HS-27A (cell line): Measurements from ENCODE around the gene CASP8.

Experiments used
- DNase-seq: peaks from one replicate; pipeline ENCODE4 v3.0.0-alpha.2; 2012; ENCODE audit warnings: low read depth, missing footprints

Gene CASP8

GRCh38 chr2:201242571-201243277 lies 17.6 kb upstream of the CASP8 start:
- DNase-seq: no peak

DNA sequence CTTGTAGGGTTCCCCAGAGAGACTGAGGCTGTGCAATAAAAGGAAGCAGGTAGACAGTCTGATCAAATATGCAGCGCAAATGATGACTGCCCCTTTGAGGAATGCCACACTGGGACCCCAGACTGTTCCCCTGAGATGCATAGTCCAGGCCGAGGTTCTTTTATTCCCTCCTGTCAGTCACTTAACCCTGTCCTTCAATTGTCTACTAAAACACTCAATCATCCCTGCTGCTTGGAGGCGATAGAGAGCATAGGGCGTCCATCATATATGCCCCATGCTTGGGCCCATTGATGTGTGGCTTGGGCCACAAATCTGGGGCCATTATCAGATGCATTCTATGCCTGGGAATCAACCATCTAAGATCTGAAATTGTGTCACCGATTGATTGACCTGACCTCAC lies 15.5 kb upstream of the CASP8 start:
- DNase-seq: no peak

DNA sequence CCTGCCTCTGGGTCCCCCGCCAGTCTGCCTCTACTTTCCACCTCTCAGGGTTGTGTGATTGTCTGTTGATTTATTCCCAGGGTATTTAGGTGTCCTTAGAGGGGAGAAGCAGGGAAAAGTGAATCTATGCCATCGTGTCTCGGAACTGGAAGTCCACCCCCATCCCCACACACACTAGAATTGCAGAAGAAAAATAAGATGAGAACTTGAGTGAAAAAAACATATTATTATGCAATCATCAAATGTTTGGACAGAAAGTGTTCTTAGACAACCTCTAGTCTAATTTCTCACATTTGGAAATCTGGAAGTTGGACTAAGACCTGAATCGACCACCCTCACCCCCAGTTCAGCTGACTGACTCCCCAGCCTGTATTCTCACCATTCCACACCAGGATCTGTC lies 14.1 kb upstream of the CASP8 start:
- DNase-seq: no peak

- DNase-seq: no peak
These were observed 12.0 kb upstream of the CASP8 start for GRCh38 chr2:201248288-201248844.

DNA sequence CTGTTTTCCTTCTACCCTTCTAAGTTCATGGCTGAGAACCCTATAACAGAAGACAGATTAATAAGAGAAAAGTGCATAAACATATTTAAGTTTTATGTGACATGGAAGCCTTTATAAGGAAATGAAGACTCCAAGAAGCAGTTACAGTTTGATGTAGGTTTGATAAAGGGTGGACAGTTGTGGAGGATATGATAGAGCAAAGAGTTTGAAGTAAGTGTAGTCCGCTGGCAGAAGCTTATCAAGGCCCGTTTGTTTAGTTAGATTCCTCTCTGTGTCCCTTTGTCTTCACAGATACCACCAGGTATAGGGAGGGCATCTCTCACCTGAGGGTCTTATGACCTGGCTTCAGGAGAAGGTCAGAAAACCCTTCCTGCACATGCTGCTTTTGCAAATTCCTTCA lies 10.4 kb upstream of the CASP8 start:
- no peak for DNase-seq

DNA sequence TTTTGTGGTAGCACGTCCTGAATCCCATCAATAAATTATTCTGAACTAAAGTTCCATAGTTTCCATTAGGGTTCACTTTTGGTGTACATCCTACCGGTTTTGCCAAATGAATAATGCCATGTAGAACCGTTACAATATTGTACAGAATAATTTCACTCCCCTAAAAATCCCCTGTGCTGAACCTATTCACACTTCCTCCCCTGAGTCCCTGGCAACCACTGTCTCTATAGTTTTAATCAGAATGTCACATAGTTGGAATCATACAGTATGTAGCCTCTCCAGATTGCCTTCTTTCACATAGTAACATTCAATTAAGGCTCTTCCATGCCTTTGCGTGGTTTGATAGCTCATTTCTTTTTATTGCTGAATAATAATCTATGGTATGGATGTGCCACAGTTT lies 9.6 kb upstream of the CASP8 start:
- no peak for DNase-seq

GRCh38 chr2:201254081-201254730 lies 6.1 kb upstream of the CASP8 start:
- DNase-seq: no peak

DNA sequence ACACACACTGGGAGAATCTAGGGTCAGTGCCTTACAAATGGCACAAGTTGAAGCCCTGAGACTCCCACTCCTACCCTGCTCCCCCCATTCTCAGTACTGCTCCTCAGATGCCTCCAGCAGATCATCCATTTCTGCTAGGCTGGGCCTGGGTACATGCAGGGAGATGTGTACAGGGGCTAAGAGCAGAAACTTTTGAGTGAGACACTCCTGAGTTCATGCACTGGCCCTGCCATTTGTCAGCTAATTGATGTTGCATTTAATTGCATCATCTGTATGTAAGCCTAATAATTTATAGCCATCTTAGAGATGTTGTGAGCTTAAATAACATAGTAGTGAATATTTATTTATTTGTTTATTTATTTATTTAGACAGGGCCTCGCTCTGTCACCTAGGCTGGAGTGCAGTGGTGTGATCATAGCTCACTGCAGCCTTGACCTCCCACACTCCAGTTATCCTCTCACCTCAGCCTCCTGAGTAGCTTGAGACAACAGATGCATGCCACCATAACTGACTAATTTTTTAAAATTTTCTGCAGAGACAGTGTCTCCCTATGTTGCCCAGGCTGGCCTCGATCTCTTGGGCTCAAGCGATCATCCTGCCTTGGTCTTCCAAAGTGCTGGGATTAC lies 4.8 kb upstream of the CASP8 start:
- no peak for DNase-seq

GRCh38 chr2:201256082-201256481 lies 4.3 kb upstream of the CASP8 start:
- DNase-seq: no peak

- DNase-seq: no peak
These were observed 2.9 kb upstream of the CASP8 start for GRCh38 chr2:201257381-201257955.

DNA sequence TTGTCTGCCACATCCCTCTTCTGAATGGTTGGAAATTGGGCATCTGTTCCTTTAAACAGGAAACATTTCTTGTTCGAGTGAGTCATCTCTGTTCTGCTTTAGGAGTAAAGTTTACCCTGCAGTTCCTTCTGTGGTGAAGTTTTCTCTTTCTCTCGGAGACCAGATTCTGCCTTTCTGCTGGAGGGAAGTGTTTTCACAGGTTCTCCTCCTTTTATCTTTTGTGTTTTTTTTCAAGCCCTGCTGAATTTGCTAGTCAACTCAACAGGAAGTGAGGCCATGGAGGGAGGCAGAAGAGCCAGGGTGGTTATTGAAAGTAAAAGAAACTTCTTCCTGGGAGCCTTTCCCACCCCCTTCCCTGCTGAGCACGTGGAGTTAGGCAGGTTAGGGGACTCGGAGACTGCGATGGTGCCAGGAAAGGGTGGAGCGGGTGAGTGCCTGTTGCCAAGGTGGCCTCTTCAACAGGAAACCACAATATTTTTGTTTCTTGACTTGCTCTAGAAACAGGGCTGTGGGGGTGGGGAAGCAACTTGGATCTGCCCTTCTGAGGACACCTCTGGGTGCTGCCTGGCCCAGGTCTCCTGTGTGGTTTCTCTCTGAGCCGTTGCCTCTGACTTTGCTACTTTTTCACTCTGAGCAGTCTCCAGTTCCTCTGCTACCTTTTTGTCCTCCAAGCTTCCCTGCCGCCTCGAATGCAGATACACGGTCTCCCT lies 2.2 kb upstream of the CASP8 start:
- peak; percentile 72 for DNase-seq

DNA sequence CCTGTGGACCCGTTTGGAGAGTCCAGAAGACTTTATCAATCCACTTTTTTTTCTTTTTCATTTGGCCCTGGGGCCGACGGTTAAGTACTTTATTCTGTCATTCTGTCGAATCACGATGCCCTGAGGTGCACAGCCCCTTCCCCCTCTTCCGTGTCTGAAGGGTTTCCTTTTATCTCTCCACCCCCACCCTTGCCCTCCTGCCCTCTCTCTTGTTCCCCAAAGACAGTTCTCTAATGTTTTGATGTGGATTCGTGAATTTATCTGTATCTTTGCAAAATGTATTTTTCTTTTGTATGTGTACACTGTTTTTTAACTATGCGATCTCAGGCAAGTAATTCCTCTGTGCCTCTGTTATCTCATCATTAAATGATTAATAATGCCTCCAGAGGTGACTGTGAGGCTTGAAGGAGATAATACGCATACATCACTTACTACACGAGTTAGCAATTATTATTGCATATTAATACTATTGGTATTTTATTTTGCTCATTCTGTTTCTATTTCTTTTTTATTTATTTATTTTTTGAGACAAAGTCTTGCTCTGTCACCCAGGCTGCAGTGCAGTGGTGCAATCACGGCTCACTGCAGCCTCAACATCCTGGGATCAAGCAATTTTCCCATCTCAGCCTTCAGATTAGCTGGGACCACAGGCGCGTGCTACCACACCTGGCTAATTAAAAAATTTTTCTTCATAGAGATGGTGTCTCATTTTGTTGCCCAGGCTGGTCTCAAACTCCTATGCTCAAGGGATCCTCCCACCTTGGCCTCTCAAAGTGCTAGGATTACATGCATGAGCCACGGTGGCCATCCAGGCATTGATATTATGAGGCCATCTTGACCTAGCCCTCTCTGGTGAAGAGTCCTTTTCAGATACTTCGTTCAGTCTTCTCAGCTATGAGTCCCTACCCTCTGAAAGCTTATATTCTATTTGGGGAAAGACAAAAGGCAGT lies 1.4 kb upstream of the CASP8 start:
- no peak for DNase-seq

- no peak for DNase-seq
These were observed 1.1 kb downstream of the CASP8 start for GRCh38 chr2:201261471-201261870.

GRCh38 chr2:201261906-201262305 lies 1.6 kb downstream of the CASP8 start:
- DNase-seq: no peak

GRCh38 chr2:201262718-201263117 lies 2.4 kb downstream of the CASP8 start:
- DNase-seq: no peak

GRCh38 chr2:201263779-201264178 lies 3.4 kb downstream of the CASP8 start:
- no peak for DNase-seq

DNA sequence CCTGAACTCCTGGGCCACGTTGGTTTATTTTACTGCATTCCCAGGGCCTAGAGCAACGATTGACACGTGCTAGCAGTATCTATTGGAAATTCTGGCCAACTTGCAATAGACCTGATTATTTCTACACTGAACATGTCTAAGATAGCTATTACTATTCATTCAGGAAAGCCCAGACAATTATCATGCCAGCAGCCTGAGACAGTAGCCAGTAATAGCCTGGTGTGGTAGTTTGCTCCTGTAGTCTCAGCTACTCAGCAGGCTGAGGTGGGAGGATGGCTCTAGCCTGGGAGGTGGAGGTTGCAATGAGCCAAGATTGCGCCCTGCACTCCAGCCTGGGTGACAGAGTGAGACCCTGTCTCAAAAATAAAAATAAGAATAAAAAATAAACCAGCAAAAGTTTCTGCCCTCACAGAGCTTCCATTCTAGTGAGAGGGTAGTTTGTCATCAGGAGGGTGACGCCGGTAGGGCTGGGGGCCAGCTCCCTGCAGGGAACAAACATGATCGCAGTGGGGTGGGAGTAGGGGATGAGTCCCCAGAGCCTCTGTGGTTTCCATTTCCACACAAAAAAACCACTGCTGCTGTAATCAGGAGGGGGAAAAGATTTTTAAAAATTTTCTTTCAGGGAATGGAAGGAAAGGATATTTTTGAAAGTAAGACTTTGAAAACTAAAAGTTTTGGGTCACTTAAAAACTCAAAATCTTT lies 4.3 kb downstream of the CASP8 start:
- no peak for DNase-seq

DNA sequence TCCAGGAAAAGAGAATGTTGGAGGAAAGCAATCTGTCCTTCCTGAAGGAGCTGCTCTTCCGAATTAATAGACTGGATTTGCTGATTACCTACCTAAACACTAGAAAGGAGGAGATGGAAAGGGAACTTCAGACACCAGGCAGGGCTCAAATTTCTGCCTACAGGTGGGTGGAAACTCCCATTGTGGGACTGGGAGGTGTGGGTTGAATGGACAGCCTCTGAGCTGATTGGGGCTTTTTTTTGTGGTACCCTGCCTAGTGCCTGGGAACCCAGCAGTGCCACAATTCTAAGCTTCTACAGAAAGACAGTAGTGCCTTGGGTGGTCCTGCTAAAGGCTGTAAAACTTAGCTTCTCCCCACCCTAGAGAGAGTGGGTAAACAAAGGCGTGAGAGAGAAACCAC lies 6.3 kb downstream of the CASP8 start:
- DNase-seq: no peak

- no peak for DNase-seq
These were observed 7.1 kb downstream of the CASP8 start for GRCh38 chr2:201267278-201268030.

DNA sequence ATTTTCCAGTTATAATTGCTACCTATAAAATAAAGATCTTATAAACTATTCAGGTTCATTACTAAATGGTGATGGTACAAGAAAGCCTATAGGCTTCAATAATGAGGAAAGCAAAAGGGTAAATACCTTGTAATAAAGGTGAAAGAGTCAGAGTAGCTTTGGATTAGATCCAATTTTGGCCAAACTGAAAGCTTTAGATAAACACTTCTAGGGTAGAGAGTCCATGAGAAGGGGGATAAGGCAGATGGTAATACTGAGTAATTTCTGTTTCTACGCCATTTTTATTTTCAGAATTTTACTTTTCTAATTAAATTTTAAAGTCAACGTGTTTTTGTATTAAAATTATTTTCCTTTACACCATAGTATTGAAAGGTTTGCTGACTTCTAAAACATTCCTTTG lies 9.4 kb downstream of the CASP8 start:
- DNase-seq: no peak
